H4 (cell line): ENCODE measurements around the gene ZBTB46. TPM values are rescaled to one million over a fixed set of nuclear protein-coding genes. Genes with fewer than 3 reads are reported as not detected.
"Not testable (repeated sequence)": the region's sequence is repeated elsewhere in the genome, so short reads cannot be mapped to it uniquely, and the experiment has no call there.

ENCODE experiments used
- DNase-seq: peaks from one replicate; pipeline ENCODE4 v3.0.0-alpha.2; 2015; ENCODE audit warnings: low spot score
- total RNA-seq: library from RNA; depleted of rRNA; stranded (reverse); fragments of >200 nt; shearing (Covaris generic); gene quantifications from 2 replicates; pipeline ENCODE4 v1.2.3, GENCODE V29; 2014; rRNA removed

Gene ZBTB46
- total RNA-seq = 0.68 and 3.1 TPM in 2 replicates

- no peak for DNase-seq
Measured at GRCh38 chr20:63830841-63831588, at the start of gene ZBTB46. Gene ZBTB46, minus strand, starts transcription at chr20:63831264. Its CDS starts 40,507 bp downstream, at chr20:63790757.

GRCh38 chr20:63878899-63879663 is 48.0 kb upstream of the ZBTB46 start:
- DNase-seq = no peak

GRCh38 chr20:63877755-63878470 is 46.8 kb upstream of the ZBTB46 start:
- no peak for DNase-seq

- no peak for DNase-seq
Measured at GRCh38 chr20:63876489-63877036, 45.5 kb upstream of the ZBTB46 start.

- not testable (repeated sequence) for DNase-seq
Measured at GRCh38 chr20:63874241-63874640, 43.2 kb upstream of the ZBTB46 start.

- DNase-seq = no peak
Measured at GRCh38 chr20:63873477-63873971, 42.5 kb upstream of the ZBTB46 start.

- no peak for DNase-seq
Measured at GRCh38 chr20:63868264-63868663, 37.2 kb upstream of the ZBTB46 start.

- not testable (repeated sequence) for DNase-seq
Measured at GRCh38 chr20:63867042-63867441, 36.0 kb upstream of the ZBTB46 start.

GRCh38 chr20:63864978-63865640 is 34.0 kb upstream of the ZBTB46 start, which contains the start of gene TPD52L2:
Gene TPD52L2, plus strand, starts transcription at chr20:63865270. Its CDS starts 96 bp downstream, at chr20:63865366.
- DNase-seq = peak; percentile 99

GRCh38 chr20:63864545-63864977 is 33.5 kb upstream of the ZBTB46 start:
- no peak for DNase-seq

- DNase-seq = no peak
Measured at GRCh38 chr20:63863798-63864544, 32.9 kb upstream of the ZBTB46 start.

- DNase-seq = no peak
Measured at GRCh38 chr20:63863021-63863797, 32.1 kb upstream of the ZBTB46 start.

- no peak for DNase-seq
Measured at GRCh38 chr20:63861981-63862901, 31.2 kb upstream of the ZBTB46 start.

GRCh38 chr20:63861365-63861934 is 30.4 kb upstream of the ZBTB46 start, which contains the start of gene ABHD16B:
Gene ABHD16B, plus strand, starts transcription at chr20:63861498. Its CDS starts 43 bp downstream, at chr20:63861541.
- DNase-seq = no peak

- no peak for DNase-seq
Measured at GRCh38 chr20:63860325-63861051, 29.4 kb upstream of the ZBTB46 start.

GRCh38 chr20:63859166-63859699 is 28.2 kb upstream of the ZBTB46 start:
- DNase-seq = no peak
